CMK (cell line): ENCODE measurements around the gene KIAA1210.
"Not testable (repeated sequence)": the region's sequence is repeated elsewhere in the genome, so short reads cannot be mapped to it uniquely, and the experiment has no call there.

ENCODE experiments used
- DNase-seq: peaks from one replicate; pipeline ENCODE4 v3.0.0-alpha.2; 2010; ENCODE audit warnings: low read depth

KIAA1210 gene

GRCh38 chrX:119036107-119037029, 91.2 kb downstream of the KIAA1210 start:
- DNase-seq: no peak

DNA sequence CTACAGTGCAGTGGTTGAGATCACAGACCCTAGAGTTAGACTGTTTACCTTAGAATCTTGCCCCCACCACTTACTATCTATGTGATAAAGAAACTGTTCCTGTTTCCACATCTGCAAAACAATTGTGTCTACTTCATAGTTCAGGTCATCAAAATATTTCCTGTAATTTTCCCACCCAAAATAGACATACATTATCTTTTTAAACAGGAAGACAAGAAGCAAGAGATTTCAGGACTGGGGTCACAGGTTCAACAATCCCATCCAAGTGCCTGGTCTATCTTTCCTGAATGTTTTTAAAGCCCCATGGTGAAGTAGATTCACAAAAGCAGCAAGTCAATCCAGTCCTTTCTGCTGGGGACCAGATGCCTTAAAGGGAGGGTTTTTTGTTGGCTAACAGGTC, 96.6 kb downstream of the KIAA1210 start:
- no peak for DNase-seq

DNA sequence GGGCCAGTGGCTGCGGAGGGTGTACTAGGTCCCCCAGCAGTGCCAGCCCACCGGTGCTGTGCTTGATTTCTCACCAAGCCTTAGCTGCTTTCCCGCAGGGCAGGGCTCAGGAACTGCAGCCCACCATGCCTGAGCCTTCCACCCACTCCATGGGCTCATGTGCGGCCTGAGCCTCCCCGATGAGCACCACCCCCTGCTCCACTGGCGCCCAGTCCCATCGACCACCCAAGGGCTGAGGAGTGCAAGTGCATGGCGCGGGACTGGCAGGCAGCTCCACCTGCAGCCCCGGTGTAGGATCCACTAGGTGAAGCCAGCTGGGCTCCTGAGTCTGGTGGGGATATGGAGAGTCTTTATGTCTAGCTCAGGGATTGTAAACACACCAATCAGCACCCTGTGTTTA, 98.0 kb downstream of the KIAA1210 start:
- not testable (repeated sequence) for DNase-seq

DNA sequence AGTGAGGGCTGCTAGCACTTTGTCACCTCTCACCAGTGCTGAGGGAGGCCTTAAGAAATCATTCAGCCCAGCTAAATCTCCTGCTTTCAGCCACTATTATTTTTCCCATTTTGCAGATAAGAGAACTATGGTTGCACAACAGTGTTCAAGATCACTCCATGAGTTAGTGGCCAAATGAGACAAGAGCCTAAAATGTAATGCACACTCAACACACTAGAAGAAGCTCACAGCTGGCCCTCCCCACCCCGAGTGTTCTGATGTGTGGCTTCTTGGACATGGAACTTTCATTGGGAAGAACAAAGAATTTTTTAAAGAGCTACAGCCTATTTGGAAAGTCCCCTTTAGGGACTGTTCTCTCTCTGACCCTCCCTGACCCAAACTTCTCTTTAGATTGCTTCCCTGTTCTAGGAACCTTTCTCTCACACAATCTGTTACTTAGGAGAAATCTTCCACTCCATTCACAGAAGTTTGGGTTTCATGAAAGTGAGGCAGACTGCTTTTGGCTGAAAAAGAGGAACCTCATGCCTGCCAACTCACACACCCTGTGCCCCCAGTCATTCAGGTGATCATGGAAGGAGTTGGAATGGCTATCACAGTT, 98.8 kb downstream of the KIAA1210 start:
- DNase-seq: no peak
